Dendritic cell treated with granulocyte-macrophage colony-stimulating factor and Interleukin-4, amounts not matched to agents 40 ng/mL and 50 ng/mL, for 4 days (primary cell): ENCODE measurements around the gene PTX4.

Experiments used
- H3K27ac Mint-ChIP-seq: one replicate; pipeline ENCODE4 v1.8.0; 2022; ENCODE audit warnings: mild to moderate bottlenecking, mixed read lengths
- H3K27me3 Mint-ChIP-seq: one replicate; pipeline ENCODE4 v1.8.0; 2022; ENCODE audit warnings: mild to moderate bottlenecking, mixed read lengths
- H3K36me3 Mint-ChIP-seq: one replicate; pipeline ENCODE4 v1.8.0; 2022; ENCODE audit warnings: low read depth, mixed read lengths
- H3K4me1 Mint-ChIP-seq: one replicate; pipeline ENCODE4 v1.8.0; 2022; ENCODE audit warnings: low read depth, mixed read lengths
- H3K4me3 Mint-ChIP-seq: one replicate; pipeline ENCODE4 v1.8.0; 2022; ENCODE audit warnings: mild to moderate bottlenecking, moderate library complexity, mixed read lengths
- H3K9me3 Mint-ChIP-seq: one replicate; pipeline ENCODE4 v1.8.0; 2022; ENCODE audit warnings: mixed read lengths
- intact Hi-C: fragments of 100-400 bp; cut with micrococcal nuclease; formaldehyde crosslinking; loops from one replicate; pipeline ENCODE4 v1.15.0; 2022

Gene PTX4

DNA sequence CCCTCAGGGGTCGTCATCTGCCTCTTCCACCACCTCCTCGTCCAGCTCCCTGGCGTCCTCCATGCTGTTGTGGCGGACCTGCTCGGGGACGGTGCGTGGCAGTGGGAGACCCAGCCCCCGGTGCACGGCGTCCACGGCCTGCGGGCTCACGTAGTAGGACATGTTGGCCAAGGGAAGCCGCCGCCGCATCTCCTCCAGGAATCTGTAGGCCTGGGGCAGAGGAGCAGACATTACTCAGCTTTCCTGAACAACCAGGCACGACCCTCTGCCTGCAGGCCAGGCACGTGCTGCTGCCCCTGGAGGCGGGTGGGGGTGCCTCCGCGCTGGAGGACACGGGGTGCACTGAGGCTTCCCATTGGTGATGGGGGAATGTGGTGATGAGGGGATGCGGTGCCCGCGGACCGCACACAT lies 22.2 kb upstream of the PTX4 start:
- H3K27me3 Mint-ChIP-seq: no peaks in the 10 kb centered on the region
- H3K9me3 Mint-ChIP-seq: peaks cover 13% of the 10 kb centered on the region
- intact Hi-C loops: no loop called here
- no peak overlapping the region for H3K27ac Mint-ChIP-seq
- no peak overlapping the region for H3K4me3 Mint-ChIP-seq
- no peaks in the 10 kb centered on the region for H3K4me1 Mint-ChIP-seq
- H3K36me3 Mint-ChIP-seq: peaks cover 72% of the 10 kb centered on the region

DNA sequence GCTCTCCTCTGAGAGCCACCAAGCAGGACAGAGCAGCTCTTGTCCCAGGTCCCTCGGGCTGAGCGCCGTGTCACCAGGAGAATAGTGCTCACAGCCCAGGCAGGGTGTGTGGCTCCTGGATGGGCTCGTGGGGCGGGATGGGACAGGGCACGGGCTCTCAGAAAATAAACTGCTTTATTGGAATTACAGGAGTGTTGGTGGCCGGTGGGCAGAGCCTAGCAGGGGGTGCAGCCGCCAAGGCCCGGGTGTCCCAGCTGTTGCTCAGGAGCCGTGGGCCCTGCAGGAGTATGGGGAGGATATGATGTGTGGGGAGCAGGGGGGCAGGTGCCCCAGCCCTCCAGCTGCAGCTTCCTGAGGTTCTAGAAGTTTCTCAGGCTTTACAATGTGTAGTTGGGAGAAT lies 21.5 kb upstream of the PTX4 start:
- no peak overlapping the region for H3K4me3 Mint-ChIP-seq
- peaks cover 13% of the 10 kb centered on the region for H3K9me3 Mint-ChIP-seq
- H3K27me3 Mint-ChIP-seq: no peaks in the 10 kb centered on the region
- H3K4me1 Mint-ChIP-seq: no peaks in the 10 kb centered on the region
- H3K36me3 Mint-ChIP-seq: peaks cover 78% of the 10 kb centered on the region
- intact Hi-C loops: no loop called here
- no peak overlapping the region for H3K27ac Mint-ChIP-seq

GRCh38 chr16:1509307-1510221 lies 20.8 kb upstream of the PTX4 start:
- intact Hi-C loops: no loop called here
- Mint-ChIP-seq H3K9me3 (peaks cover 6% of the 10 kb centered on the region), H3K4me3 (no peak overlapping the region), H3K4me1 (no peaks in the 10 kb centered on the region), H3K36me3 (peaks cover 86% of the 10 kb centered on the region), H3K27ac (no peak overlapping the region), H3K27me3 (no peaks in the 10 kb centered on the region)

GRCh38 chr16:1508494-1509187 lies 19.9 kb upstream of the PTX4 start:
- Mint-ChIP-seq H3K36me3 (peaks cover 91% of the 10 kb centered on the region), H3K27me3 (no peaks in the 10 kb centered on the region), H3K4me1 (no peaks in the 10 kb centered on the region), H3K27ac (no peak overlapping the region), H3K9me3 (no peaks in the 10 kb centered on the region), H3K4me3 (no peak overlapping the region)
- intact Hi-C loops: no loop called here

- H3K4me1 Mint-ChIP-seq: no peaks in the 10 kb centered on the region
- no peaks in the 10 kb centered on the region for H3K27me3 Mint-ChIP-seq
- H3K4me3 Mint-ChIP-seq: no peak overlapping the region
- H3K27ac Mint-ChIP-seq: no peak overlapping the region
- intact Hi-C loops: no loop called here
- peaks cover 96% of the 10 kb centered on the region for H3K36me3 Mint-ChIP-seq
- H3K9me3 Mint-ChIP-seq: no peaks in the 10 kb centered on the region
Observed at GRCh38 chr16:1506494-1507213, 17.9 kb upstream of the PTX4 start.

DNA sequence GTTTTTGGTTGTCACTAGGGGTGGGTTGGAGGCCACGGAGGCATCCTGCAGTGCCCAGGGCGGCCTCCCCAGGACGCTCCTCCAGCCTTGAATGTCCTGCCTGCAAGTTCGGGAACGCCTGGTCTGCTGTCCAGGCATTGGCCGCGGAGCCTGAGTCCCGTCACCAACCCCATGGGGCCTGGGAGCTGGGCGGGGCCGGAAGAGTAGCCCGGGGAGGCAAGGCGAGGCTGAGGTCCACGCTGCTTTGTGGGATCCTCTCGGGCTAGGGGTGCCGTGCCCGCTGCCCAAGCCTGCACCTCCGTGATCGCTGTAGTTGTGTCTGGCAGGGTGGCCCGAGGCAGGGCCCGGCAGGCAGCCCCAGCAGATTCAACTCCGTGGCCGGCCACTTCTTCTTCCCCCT lies 17.2 kb upstream of the PTX4 start:
- H3K27me3 Mint-ChIP-seq: no peaks in the 10 kb centered on the region
- H3K4me1 Mint-ChIP-seq: no peaks in the 10 kb centered on the region
- no peak overlapping the region for H3K4me3 Mint-ChIP-seq
- H3K36me3 Mint-ChIP-seq: peaks cover 96% of the 10 kb centered on the region
- no peak overlapping the region for H3K27ac Mint-ChIP-seq
- intact Hi-C loops: no loop called here
- no peaks in the 10 kb centered on the region for H3K9me3 Mint-ChIP-seq

- Mint-ChIP-seq H3K4me1 (no peaks in the 10 kb centered on the region), H3K36me3 (peaks cover 96% of the 10 kb centered on the region), H3K9me3 (no peaks in the 10 kb centered on the region), H3K27me3 (no peaks in the 10 kb centered on the region), H3K27ac (no peak overlapping the region), H3K4me3 (no peak overlapping the region)
- intact Hi-C loops: no loop called here
Observed at GRCh38 chr16:1505073-1505844, 16.5 kb upstream of the PTX4 start.

GRCh38 chr16:1503110-1503955 lies 14.6 kb upstream of the PTX4 start:
- H3K27ac Mint-ChIP-seq: no peak overlapping the region

GRCh38 chr16:1502092-1503004 lies 13.6 kb upstream of the PTX4 start:
- Mint-ChIP-seq H3K9me3 (no peaks in the 10 kb centered on the region), H3K4me1 (no peaks in the 10 kb centered on the region), H3K27me3 (no peaks in the 10 kb centered on the region), H3K4me3 (no peak overlapping the region), H3K27ac (no peak overlapping the region), H3K36me3 (peaks cover 96% of the 10 kb centered on the region)
- intact Hi-C loops: no loop called here

More at GRCh38 chr16:1503110-1503955, 14.6 kb upstream of the PTX4 start:
- Mint-ChIP-seq H3K36me3 (peaks cover 96% of the 10 kb centered on the region), H3K4me1 (no peaks in the 10 kb centered on the region), H3K27me3 (no peaks in the 10 kb centered on the region), H3K9me3 (no peaks in the 10 kb centered on the region), H3K4me3 (no peak overlapping the region)
- intact Hi-C loops: no loop called here

DNA sequence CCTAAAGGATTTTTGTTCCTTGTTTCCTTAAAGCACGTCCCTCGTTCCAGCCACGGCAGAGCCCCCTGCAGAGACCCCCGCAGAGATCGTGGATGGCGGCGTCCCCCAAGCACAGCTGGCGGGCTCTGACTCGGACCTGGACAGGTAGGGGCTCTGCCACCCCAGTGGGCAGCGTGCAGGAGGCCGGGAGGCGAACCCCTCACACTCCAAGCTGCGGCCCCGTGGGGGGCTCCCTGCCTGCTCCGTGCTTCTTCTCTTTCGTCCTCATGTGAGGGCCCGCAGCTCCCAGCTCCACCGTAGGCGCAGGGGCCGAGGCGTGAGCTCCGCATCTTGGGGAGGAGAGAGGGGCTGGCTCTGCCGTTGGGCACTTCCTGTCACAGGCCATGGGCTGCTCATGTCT lies 12.9 kb upstream of the PTX4 start:
- Mint-ChIP-seq H3K9me3 (no peaks in the 10 kb centered on the region), H3K36me3 (peaks cover 96% of the 10 kb centered on the region), H3K27ac (no peak overlapping the region), H3K4me3 (no peak overlapping the region), H3K4me1 (no peaks in the 10 kb centered on the region), H3K27me3 (no peaks in the 10 kb centered on the region)
- intact Hi-C loops: no loop called here

DNA sequence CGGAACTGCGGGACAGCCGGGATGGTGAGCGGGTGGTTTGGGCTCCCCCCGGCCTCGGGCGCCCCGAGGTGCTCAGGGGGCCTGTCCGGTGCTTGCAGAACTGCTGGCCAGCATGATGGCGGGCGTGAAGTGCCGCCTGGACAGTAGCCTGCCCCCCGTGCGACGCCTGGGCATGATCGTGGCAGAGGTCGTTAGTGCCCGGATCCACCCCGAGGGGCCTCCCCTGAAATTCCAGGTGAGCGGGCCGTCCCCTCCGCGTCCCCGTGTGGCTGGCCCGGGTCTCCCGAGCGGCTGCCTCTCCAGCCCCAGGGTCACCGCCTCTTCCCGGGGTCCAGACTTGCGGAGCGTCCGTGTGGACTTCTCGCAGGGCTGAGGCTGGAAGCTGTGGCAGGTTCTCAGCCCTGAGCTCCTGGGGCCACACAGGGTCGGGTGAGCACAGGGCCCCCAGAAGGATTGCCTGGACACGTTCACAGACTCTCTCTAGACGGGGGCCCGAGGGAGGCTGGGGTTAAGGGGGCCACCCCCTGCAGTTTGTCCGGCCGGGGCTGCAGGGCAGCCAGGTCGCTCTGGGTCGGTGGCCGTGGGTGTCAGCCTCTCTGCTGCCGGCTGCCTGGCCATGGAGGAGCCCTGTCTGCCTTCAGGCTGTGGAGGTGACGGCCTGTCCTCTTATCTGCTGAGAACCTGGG lies 11.9 kb upstream of the PTX4 start:
- no peaks in the 10 kb centered on the region for H3K9me3 Mint-ChIP-seq
- H3K27ac Mint-ChIP-seq: no peak overlapping the region
- no peaks in the 10 kb centered on the region for H3K4me1 Mint-ChIP-seq
- intact Hi-C loops: no loop called here
- no peaks in the 10 kb centered on the region for H3K27me3 Mint-ChIP-seq
- H3K4me3 Mint-ChIP-seq: no peak overlapping the region
- peaks cover 96% of the 10 kb centered on the region for H3K36me3 Mint-ChIP-seq
